WTC11 (cell line): ENCODE measurements around the gene NUDT22. TPM values are rescaled to one million over a fixed set of nuclear protein-coding genes. Genes with fewer than 3 reads are reported as not detected.

Experiments
- ATAC-seq: fragments of 200-7000 bp; cut with Tn5 transposase; 2 replicates; pipeline ENCODE4 v1.10.0; 2021; ENCODE audit warnings: mild to moderate bottlenecking, moderate library complexity
- CTCF ChIA-PET: fragments of 300-600 bp; sonication (Branson Sonifier 250); formaldehyde crosslinking; loops from one replicate; lab custom pipeline; 2021; ENCODE audit warnings: antibody characterized with exemption; lab: Charles Lee
- POLR2A ChIA-PET: fragments of 350-600 bp; sonication (Branson Sonifier 250); formaldehyde crosslinking; loops from one replicate; lab custom pipeline; 2021; ENCODE audit warnings: antibody characterized with exemption; lab: Charles Lee
- DNase-seq: peaks from one replicate; pipeline ENCODE4 v3.0.0; 2021; ENCODE audit warnings: low spot score
- H3K27ac Mint-ChIP-seq: 2 replicates; pipeline ENCODE4 v1.8.0; 2021; ENCODE audit warnings: mixed read lengths
- H3K27me3 Mint-ChIP-seq: 2 replicates; pipeline ENCODE4 v1.8.0; 2021; ENCODE audit warnings: low read depth, mild to moderate bottlenecking, moderate library complexity, mixed read lengths
- H3K36me3 Mint-ChIP-seq: 2 replicates; pipeline ENCODE4 v1.8.0; 2021; ENCODE audit warnings: mixed read lengths
- H3K4me1 Mint-ChIP-seq: 2 replicates; pipeline ENCODE4 v1.8.0; 2022; ENCODE audit warnings: mixed read lengths
- H3K4me3 Mint-ChIP-seq: 2 replicates; pipeline ENCODE4 v1.8.0; 2021; ENCODE audit warnings: mild to moderate bottlenecking, moderate library complexity, mixed read lengths
- H3K9me3 Mint-ChIP-seq: 2 replicates; pipeline ENCODE4 v1.8.0; 2021; ENCODE audit warnings: mixed read lengths
- ATF6 ChIP-seq: sonication (generic); formaldehyde crosslinking; IDR thresholded peaks from 2 replicates; pipeline ENCODE4 v1.8.1; 2023; ENCODE audit warnings: mild to moderate bottlenecking, missing genetic modification reagents
- CREB1 ChIP-seq: sonication (generic); formaldehyde crosslinking; IDR thresholded peaks from 2 replicates; pipeline ENCODE4 v1.8.0; 2023; ENCODE audit warnings: mild to moderate bottlenecking, missing genetic modification reagents
- CREM ChIP-seq: sonication (generic); formaldehyde crosslinking; IDR thresholded peaks from 2 replicates; pipeline ENCODE4 v1.8.1; 2022; ENCODE audit warnings: mild to moderate bottlenecking, missing genetic modification reagents, moderate library complexity
- ELF4 ChIP-seq: sonication (generic); formaldehyde crosslinking; IDR thresholded peaks from 2 replicates; pipeline ENCODE4 v1.8.1; 2022; ENCODE audit warnings: low read depth, mild to moderate bottlenecking, moderate library complexity, missing genetic modification reagents
- ESRRA ChIP-seq: sonication (generic); formaldehyde crosslinking; IDR thresholded peaks from 2 replicates; pipeline ENCODE4 v1.8.1; 2022; ENCODE audit warnings: mild to moderate bottlenecking, missing genetic modification reagents, borderline replicate concordance
- GTF2I ChIP-seq: fragments of 250-450 bp; sonication (Bioruptor Pico); conservative IDR thresholded peaks from 2 replicates; pipeline ENCODE4 v1.4.0; 2021; ENCODE audit warnings: mild to moderate bottlenecking
- JAZF1 ChIP-seq: fragments of 250-450 bp; sonication (Bioruptor Pico); IDR thresholded peaks from 2 replicates; pipeline ENCODE4 v1.9.0; 2021; ENCODE audit warnings: moderate library complexity, mild to moderate bottlenecking, inconsistent platforms
- MAX ChIP-seq: sonication (generic); formaldehyde crosslinking; IDR thresholded peaks from 2 replicates; pipeline ENCODE4 v1.8.0; 2022; ENCODE audit warnings: mild to moderate bottlenecking, missing genetic modification reagents
- OVOL2 ChIP-seq: fragments of 250-450 bp; sonication (Bioruptor Pico); IDR thresholded peaks from 2 replicates; pipeline ENCODE4 v1.9.0; 2021; ENCODE audit warnings: mild to moderate bottlenecking, borderline replicate concordance
- RELA ChIP-seq: sonication (generic); formaldehyde crosslinking; IDR thresholded peaks from 2 replicates; pipeline ENCODE4 v1.8.1; 2022; ENCODE audit warnings: missing genetic modification reagents, mild to moderate bottlenecking, borderline replicate concordance
- RORB ChIP-seq: fragments of 250-450 bp; sonication (Bioruptor Pico); IDR thresholded peaks from 2 replicates; pipeline ENCODE4 v1.9.0; 2021; ENCODE audit warnings: mild to moderate bottlenecking
- SMAD3 ChIP-seq: sonication (generic); formaldehyde crosslinking; IDR thresholded peaks from 2 replicates; pipeline ENCODE4 v1.8.0; 2022; ENCODE audit warnings: missing genetic modification reagents, mild to moderate bottlenecking, borderline replicate concordance
- USF2 ChIP-seq: sonication (generic); formaldehyde crosslinking; IDR thresholded peaks from 2 replicates; pipeline ENCODE4 v1.8.1; 2023; ENCODE audit warnings: mild to moderate bottlenecking, missing genetic modification reagents, moderate library complexity
- ZNF219 ChIP-seq: sonication (generic); formaldehyde crosslinking; IDR thresholded peaks from 2 replicates; pipeline ENCODE4 v1.8.0; 2023; ENCODE audit warnings: missing genetic modification reagents, mild to moderate bottlenecking, borderline replicate concordance
- ZNF512 ChIP-seq: sonication (generic); formaldehyde crosslinking; IDR thresholded peaks from 2 replicates; pipeline ENCODE4 v1.8.1; 2022; ENCODE audit warnings: missing genetic modification reagents, borderline replicate concordance
- total RNA-seq: library from RNA; stranded (reverse); gene quantifications from 3 replicates; pipeline ENCODE4 v1.2.3, GENCODE V29; 2021
- TF ChIP-seq, protein P1 (sequence below): sonication (generic); formaldehyde crosslinking; IDR thresholded peaks from 2 replicates; pipeline ENCODE4 v1.8.0; 2023; ENCODE audit warnings: missing genetic modification reagents
- TF ChIP-seq, protein P2 (sequence below): sonication (generic); formaldehyde crosslinking; IDR thresholded peaks from 2 replicates; pipeline ENCODE4 v1.8.0; 2023; ENCODE audit warnings: mild to moderate bottlenecking, missing genetic modification reagents

NUDT22 gene
- total RNA-seq, 1 experiment from 2014 or later, result 64.4 TPM

DNA sequence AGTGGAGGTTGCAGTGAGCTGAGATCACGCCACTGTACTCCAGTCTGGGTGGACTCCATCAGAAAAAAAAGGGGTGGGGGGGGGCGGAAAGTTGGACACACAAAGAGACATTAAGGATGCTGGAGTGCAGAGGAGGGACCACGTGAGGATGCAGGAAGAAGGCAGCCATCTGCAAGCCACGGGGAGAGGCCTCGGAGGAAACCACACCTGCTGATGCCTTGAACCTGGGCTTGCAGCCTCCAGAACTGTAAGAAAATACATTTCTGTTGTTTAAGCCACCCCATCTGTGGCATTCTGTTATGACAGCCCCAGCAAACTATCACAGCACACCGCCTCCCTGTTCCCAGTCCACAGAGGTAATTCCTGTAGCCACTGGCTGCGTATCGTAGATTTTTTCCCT lies 49.3 kb upstream of the NUDT22 start:
- no peak for ATAC-seq
- no peak for DNase-seq
- peaks cover 32% of the 10 kb centered on the region for H3K36me3 Mint-ChIP-seq
- H3K4me1 Mint-ChIP-seq, result peaks cover 11% of the 10 kb centered on the region
- no peak overlapping the region for H3K27ac Mint-ChIP-seq
- TF ChIP-seq CREB1 (CRISPR knock-in tag) (no peak), JAZF1 (CRISPR knock-in tag) (no peak), RORB (no peak)
- peaks cover 10% of the 10 kb centered on the region for H3K9me3 Mint-ChIP-seq
- H3K4me3 Mint-ChIP-seq, result no peak overlapping the region
- CTCF ChIA-PET, result interaction anchor here (0.6 kb wide), 1 partner anchor 1198 kb away, joined by 3 read pairs; no protein-coding TSS in a partner anchor
- peaks cover 9% of the 10 kb centered on the region for H3K27me3 Mint-ChIP-seq
- POLR2A ChIA-PET, result interaction anchor here (0.6 kb wide), 2 partner anchors 99 to 266 kb away, joined by 3 to 10 read pairs; no protein-coding TSS in a partner anchor

GRCh38 chr11:64178203-64178602 lies 47.9 kb upstream of the NUDT22 start:
- Mint-ChIP-seq H3K36me3 (peaks cover 32% of the 10 kb centered on the region), H3K27me3 (peaks cover 9% of the 10 kb centered on the region), H3K27ac (no peak overlapping the region), H3K4me1 (peaks cover 22% of the 10 kb centered on the region), H3K4me3 (no peak overlapping the region), H3K9me3 (peaks cover 10% of the 10 kb centered on the region)
- DNase-seq, result no peak
- CTCF ChIA-PET, result no interaction called here
- no peak for ATAC-seq
- POLR2A ChIA-PET, result no interaction called here
- no peak for TF ChIP-seq RELA

DNA sequence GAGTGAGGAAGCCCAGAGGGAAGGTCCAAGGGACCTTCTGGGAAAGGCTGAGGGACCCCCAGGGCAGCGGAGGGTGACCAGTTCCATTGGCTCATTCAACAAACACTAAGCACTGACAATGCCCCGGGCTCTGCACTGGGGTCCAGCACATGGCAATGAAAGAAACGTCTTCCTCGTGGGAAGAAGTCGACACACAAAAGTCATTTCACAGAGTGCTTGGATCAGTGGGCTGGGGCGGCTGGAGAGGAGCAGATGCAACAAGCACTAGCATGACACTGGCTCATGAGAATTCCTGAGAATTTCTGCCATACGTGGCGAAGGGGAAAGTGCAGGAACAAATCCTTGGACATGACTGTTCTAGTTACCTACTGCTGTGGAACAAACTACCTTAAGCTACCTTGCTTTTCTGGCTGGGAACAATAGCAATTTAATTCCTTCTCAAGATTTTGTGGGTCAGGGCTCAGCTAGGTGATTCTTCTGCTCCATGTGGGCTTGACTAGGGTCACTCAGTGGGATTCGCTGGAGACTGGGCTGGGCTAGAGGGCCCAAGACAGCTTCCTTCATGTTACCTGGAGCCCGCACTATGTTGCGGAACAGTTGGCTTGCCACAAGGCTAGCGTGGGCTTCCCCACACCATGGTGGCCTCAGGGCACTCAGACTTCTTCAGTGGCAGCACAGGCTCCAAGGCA lies 47.0 kb upstream of the NUDT22 start:
- Mint-ChIP-seq H3K4me1 (peaks cover 31% of the 10 kb centered on the region), H3K9me3 (peaks cover 3% of the 10 kb centered on the region)
- POLR2A ChIA-PET, result no interaction called here
- TF ChIP-seq ELF4 (CRISPR knock-in tag) (no peak), MAX (CRISPR knock-in tag) (no peak), CREM (CRISPR knock-in tag) (no peak), USF2 (no peak), SMAD3 (CRISPR knock-in tag) (no peak), ZNF219 (CRISPR knock-in tag) (no peak), ESRRA (no peak), OVOL2 (CRISPR knock-in tag) (no peak), GTF2I (CRISPR knock-in tag) (no peak), ZNF512 (CRISPR knock-in tag) (no peak), ATF6 (no peak)
- TF ChIP-seq, protein P1, sequence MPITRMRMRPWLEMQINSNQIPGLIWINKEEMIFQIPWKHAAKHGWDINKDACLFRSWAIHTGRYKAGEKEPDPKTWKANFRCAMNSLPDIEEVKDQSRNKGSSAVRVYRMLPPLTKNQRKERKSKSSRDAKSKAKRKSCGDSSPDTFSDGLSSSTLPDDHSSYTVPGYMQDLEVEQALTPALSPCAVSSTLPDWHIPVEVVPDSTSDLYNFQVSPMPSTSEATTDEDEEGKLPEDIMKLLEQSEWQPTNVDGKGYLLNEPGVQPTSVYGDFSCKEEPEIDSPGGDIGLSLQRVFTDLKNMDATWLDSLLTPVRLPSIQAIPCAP (CRISPR knock-in tag), result no peak
- TF ChIP-seq, protein P2, sequence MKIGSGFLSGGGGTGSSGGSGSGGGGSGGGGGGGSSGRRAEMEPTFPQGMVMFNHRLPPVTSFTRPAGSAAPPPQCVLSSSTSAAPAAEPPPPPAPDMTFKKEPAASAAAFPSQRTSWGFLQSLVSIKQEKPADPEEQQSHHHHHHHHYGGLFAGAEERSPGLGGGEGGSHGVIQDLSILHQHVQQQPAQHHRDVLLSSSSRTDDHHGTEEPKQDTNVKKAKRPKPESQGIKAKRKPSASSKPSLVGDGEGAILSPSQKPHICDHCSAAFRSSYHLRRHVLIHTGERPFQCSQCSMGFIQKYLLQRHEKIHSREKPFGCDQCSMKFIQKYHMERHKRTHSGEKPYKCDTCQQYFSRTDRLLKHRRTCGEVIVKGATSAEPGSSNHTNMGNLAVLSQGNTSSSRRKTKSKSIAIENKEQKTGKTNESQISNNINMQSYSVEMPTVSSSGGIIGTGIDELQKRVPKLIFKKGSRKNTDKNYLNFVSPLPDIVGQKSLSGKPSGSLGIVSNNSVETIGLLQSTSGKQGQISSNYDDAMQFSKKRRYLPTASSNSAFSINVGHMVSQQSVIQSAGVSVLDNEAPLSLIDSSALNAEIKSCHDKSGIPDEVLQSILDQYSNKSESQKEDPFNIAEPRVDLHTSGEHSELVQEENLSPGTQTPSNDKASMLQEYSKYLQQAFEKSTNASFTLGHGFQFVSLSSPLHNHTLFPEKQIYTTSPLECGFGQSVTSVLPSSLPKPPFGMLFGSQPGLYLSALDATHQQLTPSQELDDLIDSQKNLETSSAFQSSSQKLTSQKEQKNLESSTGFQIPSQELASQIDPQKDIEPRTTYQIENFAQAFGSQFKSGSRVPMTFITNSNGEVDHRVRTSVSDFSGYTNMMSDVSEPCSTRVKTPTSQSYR, result no peak
- TF ChIP-seq, all 79 proteins: peak for 0
- Mint-ChIP-seq H3K27ac (no peak overlapping the region), H3K4me3 (no peak overlapping the region), H3K36me3 (peaks cover 24% of the 10 kb centered on the region), H3K27me3 (peaks cover 3% of the 10 kb centered on the region)
- CTCF ChIA-PET, result interaction anchor here (1.0 kb wide), 1 partner anchor 30 kb away, joined by 3 read pairs; no protein-coding TSS in a partner anchor
- no peak for ATAC-seq
- DNase-seq, result no peak
